Liver (tissue), 2 donors: ENCODE measurements around the gene APPL2.

ENCODE experiments used
- FOXA1 ChIP-seq: IDR thresholded peaks from 2 replicates; pipeline ENCODE4 v1.6.1; 2016; ENCODE audit warnings: antibody characterized with exemption
- TF ChIP-seq, protein P1 (sequence below): fragments of 150-350 bp; IDR thresholded peaks from 2 replicates; pipeline ENCODE4 v1.5.1; 2017; ENCODE audit warnings: improper control_type of control experiment, low read depth, low read length; ENCODE audit not compliant: missing input control
- donor health status: healthy.

DNA sequence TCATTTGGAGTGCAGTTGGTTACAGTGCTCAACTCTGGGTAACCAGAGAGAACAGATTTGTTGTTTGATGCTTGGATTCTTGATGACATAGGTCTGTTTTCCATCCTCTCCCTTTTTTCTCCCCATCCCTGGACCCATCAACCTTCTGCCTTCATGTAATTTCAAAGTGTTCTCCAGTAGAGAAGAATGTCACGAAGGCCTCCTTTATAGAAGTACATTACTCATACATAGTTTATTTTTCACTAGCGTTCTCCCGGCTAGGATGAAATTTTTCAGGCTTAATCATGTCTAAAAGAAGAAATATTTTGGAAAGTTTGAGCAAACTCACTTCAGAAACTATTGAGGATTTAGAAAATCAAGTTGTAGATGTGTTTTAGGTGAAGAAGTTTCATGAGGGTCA lies 20.9 kb upstream of the APPL2 start:
- no peak for TF ChIP-seq FOXA1
- TF ChIP-seq, protein P1, sequence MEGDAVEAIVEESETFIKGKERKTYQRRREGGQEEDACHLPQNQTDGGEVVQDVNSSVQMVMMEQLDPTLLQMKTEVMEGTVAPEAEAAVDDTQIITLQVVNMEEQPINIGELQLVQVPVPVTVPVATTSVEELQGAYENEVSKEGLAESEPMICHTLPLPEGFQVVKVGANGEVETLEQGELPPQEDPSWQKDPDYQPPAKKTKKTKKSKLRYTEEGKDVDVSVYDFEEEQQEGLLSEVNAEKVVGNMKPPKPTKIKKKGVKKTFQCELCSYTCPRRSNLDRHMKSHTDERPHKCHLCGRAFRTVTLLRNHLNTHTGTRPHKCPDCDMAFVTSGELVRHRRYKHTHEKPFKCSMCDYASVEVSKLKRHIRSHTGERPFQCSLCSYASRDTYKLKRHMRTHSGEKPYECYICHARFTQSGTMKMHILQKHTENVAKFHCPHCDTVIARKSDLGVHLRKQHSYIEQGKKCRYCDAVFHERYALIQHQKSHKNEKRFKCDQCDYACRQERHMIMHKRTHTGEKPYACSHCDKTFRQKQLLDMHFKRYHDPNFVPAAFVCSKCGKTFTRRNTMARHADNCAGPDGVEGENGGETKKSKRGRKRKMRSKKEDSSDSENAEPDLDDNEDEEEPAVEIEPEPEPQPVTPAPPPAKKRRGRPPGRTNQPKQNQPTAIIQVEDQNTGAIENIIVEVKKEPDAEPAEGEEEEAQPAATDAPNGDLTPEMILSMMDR, result no peak
